ENCODE data around the gene EFCAB6.
A peak's percentile ranks its signal among the peaks of the same experiment; 100 is the strongest.

Gene EFCAB6, protein sequence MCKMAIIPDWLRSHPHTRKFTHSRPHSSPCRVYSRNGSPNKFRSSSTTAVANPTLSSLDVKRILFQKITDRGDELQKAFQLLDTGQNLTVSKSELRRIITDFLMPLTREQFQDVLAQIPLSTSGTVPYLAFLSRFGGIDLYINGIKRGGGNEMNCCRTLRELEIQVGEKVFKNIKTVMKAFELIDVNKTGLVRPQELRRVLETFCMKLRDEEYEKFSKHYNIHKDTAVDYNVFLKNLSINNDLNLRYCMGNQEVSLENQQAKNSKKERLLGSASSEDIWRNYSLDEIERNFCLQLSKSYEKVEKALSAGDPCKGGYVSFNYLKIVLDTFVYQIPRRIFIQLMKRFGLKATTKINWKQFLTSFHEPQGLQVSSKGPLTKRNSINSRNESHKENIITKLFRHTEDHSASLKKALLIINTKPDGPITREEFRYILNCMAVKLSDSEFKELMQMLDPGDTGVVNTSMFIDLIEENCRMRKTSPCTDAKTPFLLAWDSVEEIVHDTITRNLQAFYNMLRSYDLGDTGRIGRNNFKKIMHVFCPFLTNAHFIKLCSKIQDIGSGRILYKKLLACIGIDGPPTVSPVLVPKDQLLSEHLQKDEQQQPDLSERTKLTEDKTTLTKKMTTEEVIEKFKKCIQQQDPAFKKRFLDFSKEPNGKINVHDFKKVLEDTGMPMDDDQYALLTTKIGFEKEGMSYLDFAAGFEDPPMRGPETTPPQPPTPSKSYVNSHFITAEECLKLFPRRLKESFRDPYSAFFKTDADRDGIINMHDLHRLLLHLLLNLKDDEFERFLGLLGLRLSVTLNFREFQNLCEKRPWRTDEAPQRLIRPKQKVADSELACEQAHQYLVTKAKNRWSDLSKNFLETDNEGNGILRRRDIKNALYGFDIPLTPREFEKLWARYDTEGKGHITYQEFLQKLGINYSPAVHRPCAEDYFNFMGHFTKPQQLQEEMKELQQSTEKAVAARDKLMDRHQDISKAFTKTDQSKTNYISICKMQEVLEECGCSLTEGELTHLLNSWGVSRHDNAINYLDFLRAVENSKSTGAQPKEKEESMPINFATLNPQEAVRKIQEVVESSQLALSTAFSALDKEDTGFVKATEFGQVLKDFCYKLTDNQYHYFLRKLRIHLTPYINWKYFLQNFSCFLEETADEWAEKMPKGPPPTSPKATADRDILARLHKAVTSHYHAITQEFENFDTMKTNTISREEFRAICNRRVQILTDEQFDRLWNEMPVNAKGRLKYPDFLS (N-terminal part only)

DNA sequence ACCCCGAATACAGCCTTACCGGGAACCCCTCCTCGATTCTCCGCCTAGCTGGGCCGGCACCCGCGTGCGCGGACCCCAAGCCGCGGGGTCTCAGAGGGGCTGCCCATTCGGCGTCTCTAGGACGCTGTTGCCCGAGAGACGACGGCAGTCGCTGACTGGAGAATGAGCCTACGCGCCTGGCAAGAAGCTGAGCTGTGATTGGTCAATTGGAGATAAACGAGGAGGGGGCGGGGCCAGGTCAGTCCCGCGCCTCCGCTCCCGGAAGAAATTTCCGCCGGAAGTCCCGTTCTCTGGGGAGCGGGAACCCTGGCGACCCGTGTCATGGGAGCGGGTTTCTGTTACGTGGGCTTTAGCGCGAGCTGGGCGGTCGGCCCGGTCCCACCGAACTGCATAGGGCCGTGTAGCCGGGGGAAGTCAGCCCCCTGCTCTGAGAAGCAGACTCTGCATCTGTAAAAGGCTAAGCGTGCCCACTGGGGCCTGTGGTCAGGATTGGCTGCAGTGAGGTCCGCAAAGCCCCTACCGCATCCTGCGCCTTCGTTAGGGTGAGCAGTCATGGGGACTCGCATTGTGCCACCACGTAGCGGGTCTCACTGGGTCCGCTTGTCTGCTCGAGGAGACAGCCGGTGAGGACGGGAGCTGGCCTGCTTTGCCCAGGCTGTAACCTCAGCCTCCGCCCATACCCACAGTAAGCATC lies at the start of gene EFCAB6:
TSS of gene EFCAB6 (minus strand) at position 157 of the 694 bp plus-strand sequence. CDS start 29,987 bp downstream, outside the sequence.
- DNase-seq (ENCODE audit: low read depth in 2 of 3, low spot score in 1 of 3) = peak; percentile 85 to 88 (median 86)

DNA sequence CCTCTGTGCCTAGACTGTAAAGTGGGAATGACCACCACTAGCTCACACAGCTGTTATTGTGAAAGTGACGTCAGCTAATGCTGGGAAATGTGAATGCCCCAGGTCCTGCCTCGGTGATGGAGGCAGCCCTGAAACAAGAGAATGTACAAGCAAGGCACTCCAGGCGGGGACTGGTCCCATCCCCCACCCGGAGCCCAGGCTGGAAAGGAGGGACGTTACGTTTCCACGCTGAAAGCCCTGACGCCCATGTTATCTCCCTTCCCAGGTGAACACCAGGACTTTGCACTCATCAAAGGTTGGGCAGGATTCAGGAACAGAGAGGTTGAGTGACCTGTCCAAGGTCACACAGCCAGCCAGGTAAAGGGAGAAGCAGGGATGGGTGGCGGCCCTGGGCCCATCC lies 49.4 kb upstream of the EFCAB6 start:
- no peak for DNase-seq (ENCODE audit: low read depth in 2 of 3, low spot score in 1 of 3)

DNA sequence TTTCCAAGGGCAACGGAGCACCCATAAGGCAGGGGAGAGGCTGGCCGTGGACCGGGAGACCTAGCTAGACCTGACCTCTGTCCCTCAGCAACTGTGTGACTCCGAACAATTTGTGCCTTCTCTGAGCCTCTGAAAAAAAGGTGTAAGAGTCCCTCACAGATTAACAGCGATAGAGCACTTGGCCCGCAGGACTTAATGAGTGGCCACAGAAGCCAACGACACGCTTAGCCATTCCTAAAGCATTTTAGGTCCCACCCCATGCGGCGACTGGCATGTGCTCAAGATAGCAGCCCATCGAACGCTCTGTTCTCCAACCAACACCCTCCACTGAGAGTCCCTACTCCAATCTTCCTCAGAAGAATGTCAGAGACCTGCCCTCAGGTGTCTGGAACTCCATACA lies 48.7 kb upstream of the EFCAB6 start:
- no peak for DNase-seq (ENCODE audit: low read depth in 2 of 3, low spot score in 1 of 3)

DNA sequence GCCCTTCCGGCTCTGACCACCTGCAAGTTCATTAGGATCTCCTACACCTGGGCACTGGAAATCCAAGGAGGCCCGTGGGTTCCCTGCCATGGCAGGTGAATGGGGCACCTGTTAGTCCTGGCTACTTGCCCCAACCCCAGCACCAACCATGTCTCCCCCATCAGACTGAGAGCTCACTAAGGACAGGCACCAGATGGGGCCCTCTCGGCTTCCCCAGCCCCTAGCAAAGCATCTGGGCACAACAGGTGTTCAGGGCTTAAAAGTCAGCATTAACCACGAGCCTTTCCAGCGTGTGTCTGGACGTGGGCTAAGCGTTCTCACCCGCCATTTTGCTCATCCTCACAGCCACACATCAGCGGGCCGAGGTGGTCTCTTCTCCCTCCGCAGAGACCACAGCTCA lies 48.0 kb upstream of the EFCAB6 start:
- no peak for DNase-seq (ENCODE audit: low read depth in 2 of 3, low spot score in 1 of 3)

DNA sequence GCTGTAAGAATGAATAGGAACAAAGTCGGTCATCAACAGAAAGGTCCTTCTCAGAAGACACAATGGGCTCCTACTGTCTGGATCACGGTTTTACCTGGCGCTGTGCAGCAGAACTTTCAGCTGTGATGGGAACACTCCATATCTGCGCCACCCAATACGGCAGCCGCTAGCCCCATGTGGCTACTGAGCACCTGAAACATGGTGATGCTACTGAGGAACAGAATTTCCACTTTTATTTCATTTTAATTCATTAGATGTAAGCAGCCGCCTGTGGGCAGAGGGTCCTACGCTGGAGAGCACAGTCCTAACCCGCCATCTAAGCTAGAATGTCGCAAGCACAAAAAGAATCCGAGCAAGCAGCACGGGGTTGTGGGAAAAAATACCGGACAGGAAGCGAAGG lies 47.5 kb upstream of the EFCAB6 start:
- DNase-seq (ENCODE audit: low read depth in 2 of 3, low spot score in 1 of 3) = no peak

DNA sequence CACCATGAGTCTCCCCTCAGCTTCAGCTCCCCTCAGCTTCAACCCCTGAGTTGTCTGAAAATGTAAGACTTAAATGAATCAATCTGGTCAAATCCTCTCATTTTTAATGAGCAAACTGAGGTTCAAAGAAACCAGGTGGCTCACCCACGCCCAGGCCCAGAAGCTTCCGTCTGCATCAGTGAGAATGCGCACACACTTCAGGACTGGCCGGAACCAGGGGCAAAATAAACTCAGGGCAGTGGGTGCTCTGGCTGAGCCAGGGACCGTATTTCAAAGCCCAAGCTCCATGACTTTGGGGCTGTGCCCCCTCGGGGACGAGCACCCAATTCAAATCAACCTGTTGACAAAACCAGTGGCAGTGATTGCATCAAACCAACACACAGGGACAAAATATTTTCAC lies 47.1 kb upstream of the EFCAB6 start:
- DNase-seq (ENCODE audit: low read depth in 2 of 3, low spot score in 1 of 3) = no peak

DNA sequence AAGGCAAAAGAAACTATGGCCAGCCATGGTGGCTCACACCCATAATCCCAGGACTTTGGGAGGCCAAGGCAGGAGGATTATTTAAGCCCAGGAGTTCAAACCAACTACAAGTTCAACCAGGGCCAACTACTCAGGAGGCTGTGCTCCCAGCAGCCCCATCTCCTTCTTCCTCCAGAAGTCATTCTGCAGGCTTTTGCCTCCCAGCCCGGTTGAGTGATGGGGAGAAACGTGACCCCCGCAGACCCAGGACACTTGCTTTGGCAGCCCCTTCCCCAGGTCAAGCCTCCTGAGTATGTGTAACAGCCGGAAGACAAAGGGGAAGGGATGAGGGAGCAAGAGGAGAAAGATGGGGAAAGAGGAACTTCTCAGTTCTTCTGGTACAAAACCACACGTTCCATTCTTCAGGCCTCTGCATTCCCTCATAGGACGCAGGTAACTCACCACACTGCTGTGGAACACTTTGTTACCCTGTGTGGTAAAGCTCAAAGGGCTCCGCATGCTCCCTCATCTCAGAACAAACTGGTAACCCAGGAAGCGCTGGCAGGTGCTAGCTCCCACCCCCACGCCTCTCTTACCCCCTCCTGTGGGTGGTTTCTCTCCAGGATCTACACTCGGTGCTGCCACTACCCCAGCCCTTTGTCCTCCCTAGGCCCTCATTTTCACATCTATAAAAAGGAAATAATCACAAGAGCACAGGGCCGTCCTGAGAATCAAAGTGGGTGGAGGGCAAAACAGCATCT lies 46.2 kb upstream of the EFCAB6 start:
- DNase-seq (ENCODE audit: low read depth in 2 of 3, low spot score in 1 of 3) = no peak

DNA sequence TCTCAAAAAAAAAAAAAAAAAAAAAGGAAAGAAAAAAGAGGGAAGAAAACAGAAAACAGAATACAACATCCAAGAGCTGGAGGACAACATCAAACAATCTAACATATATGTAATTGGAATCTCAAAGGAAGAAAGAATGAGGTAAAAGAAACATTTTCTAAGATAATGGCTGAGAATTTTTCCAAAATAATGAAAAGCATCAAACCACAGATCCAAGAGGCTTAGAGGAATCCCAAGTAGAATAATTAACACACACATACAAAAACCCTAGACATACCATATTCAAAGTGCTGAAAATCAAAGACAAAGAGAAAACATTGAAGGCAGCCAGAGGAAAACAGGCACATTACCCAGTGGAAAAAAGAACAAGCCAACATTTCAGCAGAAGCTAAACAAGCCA lies 45.3 kb upstream of the EFCAB6 start:
- DNase-seq (ENCODE audit: low read depth in 2 of 3, low spot score in 1 of 3) = no peak

DNA sequence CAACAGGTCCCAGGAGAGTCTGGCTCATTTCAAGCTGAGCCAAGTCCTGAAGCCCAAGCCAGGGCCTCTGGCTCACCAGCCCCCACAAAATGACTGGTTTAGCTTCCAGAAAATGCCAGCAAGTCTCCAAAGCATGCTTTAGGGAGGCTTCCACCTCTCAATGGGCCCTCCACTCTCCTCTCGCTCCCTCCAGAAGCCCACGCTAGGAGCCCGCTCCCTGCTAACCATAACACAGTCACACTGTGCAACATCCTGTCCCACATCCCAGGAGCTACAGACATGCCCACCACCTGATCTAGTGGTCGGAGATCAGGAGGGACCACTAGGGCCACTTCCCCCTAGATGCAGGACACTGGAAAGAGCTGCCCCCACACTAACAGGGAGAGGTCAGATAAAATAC lies 43.3 kb upstream of the EFCAB6 start:
- no peak for DNase-seq (ENCODE audit: low read depth in 2 of 3, low spot score in 1 of 3)

DNA sequence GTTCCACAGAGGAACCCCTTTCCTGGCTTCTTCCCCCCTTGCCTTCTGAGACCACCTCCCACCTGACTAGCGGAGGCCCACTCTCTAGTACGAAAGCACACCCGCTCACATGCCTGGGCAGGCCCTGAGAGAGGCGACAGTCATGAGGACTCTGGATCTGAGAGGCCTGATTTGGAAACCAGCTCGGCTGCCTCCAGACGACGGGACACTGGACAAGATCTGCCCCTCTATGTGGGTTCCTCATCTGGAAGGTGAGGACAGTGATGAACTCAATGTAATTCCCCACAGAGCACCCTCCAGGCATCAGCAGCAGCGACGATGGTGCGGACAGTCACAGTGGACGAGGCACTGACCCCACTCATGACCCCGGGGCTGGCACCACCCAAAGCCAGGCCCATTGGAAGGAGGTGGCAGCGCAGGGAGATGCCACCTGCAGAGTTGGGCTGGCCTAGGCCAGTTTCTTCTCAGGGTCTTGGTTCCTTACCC lies 42.7 kb upstream of the EFCAB6 start:
- DNase-seq (ENCODE audit: low read depth in 2 of 3, low spot score in 1 of 3) = no peak

DNA sequence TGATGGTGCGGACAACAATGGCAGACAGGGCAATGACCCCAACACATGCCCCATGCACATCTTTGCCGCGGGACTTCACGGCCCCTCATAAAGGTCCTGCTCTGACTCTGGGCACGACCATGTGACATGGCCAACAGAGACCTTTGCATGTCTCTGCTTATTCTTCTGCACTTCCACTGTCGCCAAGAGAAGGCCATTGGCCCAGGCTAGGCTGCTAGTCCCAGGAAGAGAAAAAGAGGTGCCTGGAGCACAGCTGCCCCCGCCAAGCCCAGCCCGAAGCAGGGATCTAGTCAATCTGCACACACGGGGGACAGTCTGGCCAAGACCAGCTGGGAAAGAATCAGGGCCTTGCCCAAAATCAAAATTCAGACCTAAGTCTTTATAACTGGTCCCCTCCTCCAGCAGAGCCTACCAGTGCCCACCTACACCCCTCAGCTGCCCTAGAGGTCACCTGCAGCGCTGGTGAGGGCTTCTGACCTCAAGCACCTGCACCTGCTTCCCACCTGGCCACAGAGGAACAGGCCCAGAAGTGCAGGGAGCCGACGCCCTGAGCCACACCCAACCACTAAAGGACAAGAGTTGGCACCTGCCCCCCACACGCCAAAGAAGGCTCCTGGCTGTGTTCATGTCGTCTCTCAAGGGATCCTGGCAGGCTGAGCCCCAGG lies 42.1 kb upstream of the EFCAB6 start:
- no peak for DNase-seq (ENCODE audit: low read depth in 2 of 3, low spot score in 1 of 3)

DNA sequence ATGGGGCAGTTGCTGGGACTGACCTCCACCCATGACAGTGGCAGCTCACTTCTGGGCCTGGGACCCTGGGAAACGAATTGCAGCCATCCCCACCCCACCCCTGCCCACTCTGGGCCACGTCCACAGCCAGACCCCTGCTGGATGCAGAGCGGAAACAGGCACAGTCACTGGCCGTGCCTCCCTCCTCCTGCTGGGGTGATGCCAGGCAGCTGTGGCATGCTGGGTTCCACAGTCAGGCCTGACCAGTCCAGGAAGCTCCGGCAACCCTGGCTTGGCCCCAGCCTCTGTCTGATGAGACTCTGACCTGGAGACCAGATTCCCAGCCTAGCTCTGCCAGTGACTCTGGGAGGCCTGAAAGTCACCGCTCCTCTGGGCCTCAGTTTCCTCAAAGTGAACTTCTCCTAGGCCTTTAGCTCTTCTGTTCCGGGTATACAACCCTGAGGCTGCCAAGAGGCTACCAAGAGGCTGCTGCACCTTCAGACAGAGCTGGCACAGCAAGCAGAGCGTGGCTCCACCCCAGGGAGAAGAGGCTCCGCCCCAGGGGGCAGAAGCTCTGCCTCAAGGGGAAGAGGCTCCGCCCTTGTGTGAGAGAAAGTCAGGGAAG lies 41.3 kb upstream of the EFCAB6 start:
- DNase-seq (ENCODE audit: low read depth in 2 of 3, low spot score in 1 of 3) = no peak

DNA sequence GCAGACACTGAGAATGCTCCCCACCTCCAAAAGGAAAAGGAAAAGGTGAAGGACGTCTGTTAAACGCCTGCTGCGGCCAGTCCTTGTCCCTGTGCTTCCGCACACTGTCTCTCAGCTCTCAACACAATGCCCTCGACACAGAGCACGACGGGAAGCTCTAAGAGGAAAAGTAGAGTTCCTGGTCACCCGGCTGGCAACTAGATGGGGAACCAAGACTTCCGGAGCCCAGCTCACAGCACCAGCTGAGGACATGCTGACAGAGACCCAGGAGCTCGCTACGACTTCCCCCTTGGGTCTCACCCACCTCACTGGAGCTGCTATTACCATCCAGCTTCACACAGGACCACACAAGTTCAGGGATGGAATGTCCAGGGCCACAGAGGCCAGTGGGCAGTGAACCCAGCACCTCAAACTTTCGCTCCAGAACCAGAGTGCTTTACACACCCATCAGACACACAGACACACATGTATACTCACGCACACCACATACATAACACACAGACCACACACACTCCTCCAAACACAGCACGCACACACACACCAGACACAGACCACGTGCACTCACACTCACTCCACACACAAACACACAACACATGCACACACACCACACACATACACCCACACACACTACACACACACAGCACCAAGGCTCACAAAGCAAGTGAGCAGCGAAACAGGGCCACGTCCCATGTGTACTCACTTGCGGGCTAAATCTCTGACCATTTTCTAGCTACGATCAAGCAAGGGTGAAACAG lies 40.6 kb upstream of the EFCAB6 start:
- no peak for DNase-seq (ENCODE audit: low read depth in 2 of 3, low spot score in 1 of 3)

DNA sequence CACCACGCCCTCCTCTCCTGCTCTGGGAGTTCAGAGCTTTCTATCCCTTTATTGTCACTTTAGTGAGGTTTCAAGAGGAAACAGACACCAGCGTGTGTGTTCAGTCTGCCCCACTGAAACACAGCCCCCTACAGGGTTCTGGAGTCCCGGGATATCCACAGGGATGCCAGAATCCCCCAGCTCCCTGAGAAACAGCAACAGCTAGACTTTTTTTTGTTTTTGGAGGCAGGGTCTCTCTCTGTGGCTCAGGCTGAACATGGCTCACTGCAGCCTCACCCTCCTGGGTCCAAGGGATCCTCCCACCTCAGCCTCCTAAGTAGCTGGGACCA lies 39.8 kb upstream of the EFCAB6 start:
- no peak for DNase-seq (ENCODE audit: low read depth in 2 of 3, low spot score in 1 of 3)

DNA sequence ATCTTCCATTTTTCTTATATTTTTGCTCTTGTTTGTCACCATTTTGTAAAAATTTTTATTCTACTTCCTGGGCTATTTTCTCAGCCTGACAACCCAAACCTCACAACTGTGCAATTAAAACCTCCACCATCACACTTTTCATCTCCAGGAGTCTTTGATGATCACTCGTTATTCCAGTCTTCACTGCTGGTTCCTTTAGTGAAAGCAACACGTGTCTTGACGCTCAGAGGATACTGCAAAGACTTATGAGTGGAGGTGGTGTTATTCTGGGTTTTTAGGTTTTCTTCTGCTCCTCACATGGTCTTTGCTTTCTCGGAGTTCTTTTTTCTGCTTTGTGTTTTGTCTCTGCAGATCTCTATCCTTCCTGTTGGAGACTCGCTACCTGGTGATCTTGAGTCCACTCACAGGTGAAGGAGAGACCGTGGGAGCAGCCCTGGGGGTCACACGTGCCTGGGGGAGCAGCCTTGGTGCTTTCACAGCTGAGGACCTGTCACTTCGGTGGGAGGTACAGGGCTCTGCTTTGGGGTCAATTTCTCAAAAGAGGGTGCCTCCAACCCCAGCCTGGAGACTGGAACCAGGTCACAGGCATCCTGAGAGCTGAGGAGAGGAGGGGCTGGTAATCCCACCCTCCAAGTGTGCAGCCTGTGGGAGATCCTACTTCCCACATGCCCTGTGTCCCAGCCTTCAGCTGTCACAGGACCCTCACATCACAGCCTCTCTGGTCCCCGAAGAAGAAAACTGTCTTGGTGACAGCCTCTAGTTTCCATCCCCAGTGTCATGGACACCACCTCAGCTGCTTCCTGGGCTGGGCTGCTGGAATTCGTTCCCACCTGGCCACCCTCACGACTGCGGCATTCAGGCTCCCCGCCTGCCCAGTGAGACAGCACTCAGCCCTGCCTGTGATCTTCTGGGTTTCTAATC lies 39.2 kb upstream of the EFCAB6 start:
- DNase-seq (ENCODE audit: low read depth in 2 of 3, low spot score in 1 of 3) = no peak

DNA sequence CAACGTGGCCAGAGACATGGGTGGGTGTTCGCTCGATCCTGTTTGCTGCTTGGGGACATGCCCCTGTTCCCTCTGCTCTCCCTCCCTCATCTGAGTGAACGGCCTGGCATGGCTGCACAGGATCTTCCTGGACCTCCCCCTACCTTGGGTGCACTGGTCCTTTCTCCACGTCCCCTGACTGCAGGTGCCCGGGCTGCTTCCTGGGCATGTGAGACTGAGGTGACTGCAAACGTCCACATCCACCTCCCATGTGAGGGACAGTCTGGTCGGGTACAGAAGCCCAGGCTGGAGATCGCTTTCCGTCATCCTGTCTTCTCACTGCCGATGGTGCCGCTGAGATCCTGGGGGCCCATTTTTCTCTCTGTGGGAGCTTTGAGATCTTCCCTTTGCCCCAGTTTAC lies 38.4 kb upstream of the EFCAB6 start:
- no peak for DNase-seq (ENCODE audit: low read depth in 2 of 3, low spot score in 1 of 3)

DNA sequence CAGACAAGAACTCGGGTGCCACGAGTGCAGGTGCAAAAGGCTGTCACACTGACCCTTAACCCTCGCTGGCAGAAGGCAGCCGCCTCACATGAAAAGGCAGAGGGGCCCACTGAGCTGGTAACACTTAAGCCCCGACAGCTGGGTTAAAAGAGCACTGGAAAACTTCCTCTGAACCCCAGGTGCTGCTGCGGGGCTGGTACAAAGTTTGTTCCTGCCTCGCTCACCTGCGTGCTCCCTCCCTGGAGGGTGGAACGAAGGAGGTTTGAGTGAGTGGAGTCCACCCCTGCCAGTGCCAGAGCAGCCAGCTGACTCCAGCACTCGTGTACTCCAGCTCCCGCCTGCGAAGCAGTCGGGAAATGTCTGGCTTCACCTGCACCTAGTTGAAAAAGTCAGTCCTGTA lies 37.6 kb upstream of the EFCAB6 start:
- no peak for DNase-seq (ENCODE audit: low read depth in 2 of 3, low spot score in 1 of 3)
